Hepatocyte (in vitro differentiated cells): ENCODE data around the gene TFCP2L1. TPM values are rescaled to one million over a fixed set of nuclear protein-coding genes. Genes with fewer than 3 reads are reported as not detected.

Experiments used
- DNase-seq: peaks from one replicate; pipeline ENCODE4 v3.0.0-alpha.2; 2016; ENCODE audit warnings: low spot score
- H2AFZ ChIP-seq: fragments of 200-600 bp; sonication (generic); 2 replicates; pipeline ENCODE4 v1.6.0; 2016; ENCODE audit warnings: antibody characterized with exemption, mild to moderate bottlenecking
- H3K27ac ChIP-seq: fragments of 200-600 bp; sonication (generic); 2 replicates; pipeline ENCODE4 v1.5.1; 2016; ENCODE audit warnings: mild to moderate bottlenecking
- H3K27me3 ChIP-seq: fragments of 200-600 bp; sonication (generic); 2 replicates; pipeline ENCODE4 v1.6.1; 2016
- H3K36me3 ChIP-seq: fragments of 200-600 bp; sonication (generic); replicated peaks from 2 replicates; pipeline ENCODE4 v1.5.1; 2016; ENCODE audit warnings: low read depth; ENCODE audit not compliant: insufficient read depth
- H3K4me1 ChIP-seq: fragments of 200-600 bp; sonication (generic); 2 replicates; pipeline ENCODE4 v1.5.1; 2016; ENCODE audit warnings: mild to moderate bottlenecking, moderate library complexity; ENCODE audit not compliant: insufficient read depth
- H3K4me2 ChIP-seq: fragments of 200-600 bp; sonication (generic); 2 replicates; pipeline ENCODE4 v1.6.0; 2016
- H3K4me3 ChIP-seq: fragments of 200-600 bp; sonication (generic); 2 replicates; pipeline ENCODE4 v1.5.1; 2016; ENCODE audit warnings: mild to moderate bottlenecking
- H3K79me2 ChIP-seq: fragments of 200-600 bp; sonication (generic); 2 replicates; pipeline ENCODE4 v1.6.0; 2017; ENCODE audit warnings: mild to moderate bottlenecking
- H3K9me2 ChIP-seq: fragments of 200-600 bp; sonication (generic); replicated peaks from 2 replicates; pipeline ENCODE4 v1.6.0; 2017; ENCODE audit warnings: mild to moderate bottlenecking; ENCODE audit not compliant: insufficient read depth
- H3K9me3 ChIP-seq: fragments of 200-600 bp; sonication (generic); 2 replicates; pipeline ENCODE4 v1.5.1; 2016; ENCODE audit warnings: low read depth, mild to moderate bottlenecking
- H4K20me1 ChIP-seq: fragments of 200-600 bp; sonication (generic); 2 replicates; pipeline ENCODE4 v1.6.0; 2016; ENCODE audit warnings: mild to moderate bottlenecking; ENCODE audit not compliant: insufficient read depth, poor library complexity, severe bottlenecking
- EZH2 ChIP-seq: fragments of 200-600 bp; sonication (generic); IDR thresholded peaks from 2 replicates; pipeline ENCODE4 v1.6.1; 2016; ENCODE audit warnings: antibody characterized with exemption, mild to moderate bottlenecking, borderline replicate concordance
- EZH2phosphoT487 ChIP-seq: fragments of 200-600 bp; sonication (generic); IDR thresholded peaks from one replicate; pipeline ENCODE4 v1.6.1; 2018; ENCODE audit warnings: antibody characterized with exemption, mild to moderate bottlenecking, low read depth, moderate library complexity; ENCODE audit not compliant: unreplicated experiment, severe bottlenecking
- WGBS: methylation state at CpG from one replicate; pipeline ENCODE4 v1.1.6; 2016; ENCODE audit warnings: low lambda C conversion rate; ENCODE audit errors: missing lambda C conversion rate; 5-methylcytosine and 5-hydroxymethylcytosine counted together
- polyA plus RNA-seq: library from polyadenylated mRNA; unstranded; fragments of >200 nt; fragmentation: Nextera tagmentation; extraction: Ambion mirVana; gene quantifications from 2 replicates; pipeline ENCODE4 v1.2.1, GENCODE V29; 2016
- total RNA-seq: library from RNA; depleted of rRNA; stranded (reverse); fragments of >200 nt; gene quantifications from 2 replicates; pipeline ENCODE4 v1.2.3, GENCODE V29; 2014
- TF ChIP-seq, protein P1 (sequence below): fragments of 200-600 bp; sonication (generic); IDR thresholded peaks from 2 replicates; pipeline ENCODE4 v1.5.1; 2016; ENCODE audit warnings: antibody characterized with exemption, mild to moderate bottlenecking; ENCODE audit not compliant: poor library complexity

The TFCP2L1 gene
- total and polyA plus RNA-seq, 2 experiments from 2014 or later: 1.1 to 2.5 TPM

DNA sequence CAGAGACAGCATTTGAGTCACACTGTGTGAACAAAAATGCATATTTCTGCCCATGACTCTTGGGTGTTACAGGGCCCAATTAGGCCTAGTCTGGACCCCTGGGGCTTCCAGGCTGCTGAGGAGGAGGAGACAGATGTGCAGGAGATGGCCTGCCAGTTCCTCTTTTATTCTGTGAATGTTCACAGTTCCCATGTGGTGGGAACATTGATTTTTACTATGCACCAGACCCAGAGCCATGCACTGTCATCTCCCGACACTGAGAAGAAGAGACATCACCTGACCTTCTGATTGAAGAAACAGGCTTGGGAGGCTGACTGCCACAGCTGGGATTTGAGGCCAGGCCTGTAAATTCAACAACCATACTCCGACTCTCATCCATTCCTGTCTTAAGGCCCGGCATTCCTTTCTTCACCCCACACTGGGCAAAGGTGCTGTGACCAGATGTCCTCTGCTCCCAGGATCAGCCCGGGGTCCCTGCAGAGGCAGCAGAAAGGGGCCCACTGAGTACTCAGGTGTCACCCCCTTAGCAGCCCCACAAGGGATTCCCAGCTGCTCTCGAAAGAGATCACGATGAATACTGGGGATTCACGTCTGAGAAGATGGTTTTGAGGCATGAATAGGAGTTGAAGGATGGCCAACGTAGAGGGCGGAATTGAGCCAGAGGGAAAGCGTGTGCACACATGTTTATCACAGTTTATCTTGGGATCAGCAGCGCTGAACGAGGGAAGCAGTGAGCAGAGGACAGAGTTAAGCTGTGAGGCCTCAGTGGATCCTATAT lies 3.6 kb upstream of the TFCP2L1 start:
- Histone ChIP-seq H4K20me1 (no peaks in the 10 kb centered on the region), H2AFZ (no peak overlapping the region), H3K27me3 (peaks cover 17% of the 10 kb centered on the region), H3K9me2 (no peaks in the 10 kb centered on the region), H3K79me2 (no peaks in the 10 kb centered on the region), H3K9me3 (no peaks in the 10 kb centered on the region), H3K4me1 (peaks cover 7% of the 10 kb centered on the region), H3K4me2 (no peak overlapping the region), H3K4me3 (no peak overlapping the region), H3K36me3 (no peaks in the 10 kb centered on the region), H3K27ac (no peak overlapping the region)
- TF ChIP-seq, protein P1, sequence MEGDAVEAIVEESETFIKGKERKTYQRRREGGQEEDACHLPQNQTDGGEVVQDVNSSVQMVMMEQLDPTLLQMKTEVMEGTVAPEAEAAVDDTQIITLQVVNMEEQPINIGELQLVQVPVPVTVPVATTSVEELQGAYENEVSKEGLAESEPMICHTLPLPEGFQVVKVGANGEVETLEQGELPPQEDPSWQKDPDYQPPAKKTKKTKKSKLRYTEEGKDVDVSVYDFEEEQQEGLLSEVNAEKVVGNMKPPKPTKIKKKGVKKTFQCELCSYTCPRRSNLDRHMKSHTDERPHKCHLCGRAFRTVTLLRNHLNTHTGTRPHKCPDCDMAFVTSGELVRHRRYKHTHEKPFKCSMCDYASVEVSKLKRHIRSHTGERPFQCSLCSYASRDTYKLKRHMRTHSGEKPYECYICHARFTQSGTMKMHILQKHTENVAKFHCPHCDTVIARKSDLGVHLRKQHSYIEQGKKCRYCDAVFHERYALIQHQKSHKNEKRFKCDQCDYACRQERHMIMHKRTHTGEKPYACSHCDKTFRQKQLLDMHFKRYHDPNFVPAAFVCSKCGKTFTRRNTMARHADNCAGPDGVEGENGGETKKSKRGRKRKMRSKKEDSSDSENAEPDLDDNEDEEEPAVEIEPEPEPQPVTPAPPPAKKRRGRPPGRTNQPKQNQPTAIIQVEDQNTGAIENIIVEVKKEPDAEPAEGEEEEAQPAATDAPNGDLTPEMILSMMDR: no peak
- TF ChIP-seq EZH2 (no peak), EZH2phosphoT487 (no peak)
- DNase-seq: no peak
- 83% methylated on average over 12 of the region's 12 CpGs for WGBS

DNA sequence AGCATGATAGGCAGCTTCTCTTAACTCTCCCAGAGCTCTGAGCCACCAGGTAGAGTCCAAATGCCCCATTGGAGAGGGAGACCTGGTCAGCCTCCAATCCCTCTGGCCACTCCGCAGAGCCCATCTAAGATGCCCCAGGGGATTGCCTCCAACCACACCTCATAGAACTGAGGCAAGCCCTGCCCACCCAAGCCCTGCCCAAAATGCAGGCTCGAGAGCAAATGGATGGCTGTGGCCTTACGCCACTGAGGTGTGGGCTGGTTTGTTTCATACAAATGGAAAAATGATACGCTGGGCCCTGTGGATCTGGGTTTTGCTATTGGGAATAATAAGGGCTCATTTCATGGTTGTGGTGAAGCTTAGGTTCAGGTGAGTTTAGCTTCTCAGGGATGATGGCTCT lies 3.0 kb upstream of the TFCP2L1 start:
- no peak for DNase-seq
- Histone ChIP-seq H3K27me3 (peaks cover 21% of the 10 kb centered on the region), H3K4me3 (no peak overlapping the region), H2AFZ (no peak overlapping the region), H3K9me2 (no peaks in the 10 kb centered on the region), H3K79me2 (no peaks in the 10 kb centered on the region), H3K27ac (no peak overlapping the region), H4K20me1 (no peaks in the 10 kb centered on the region), H3K9me3 (no peaks in the 10 kb centered on the region), H3K4me2 (no peak overlapping the region), H3K4me1 (peaks cover 10% of the 10 kb centered on the region), H3K36me3 (no peaks in the 10 kb centered on the region)
- WGBS: 98% methylated on average over 4 of the region's 4 CpGs
- no peak for TF ChIP-seq EZH2
- TF ChIP-seq, protein P1: no peak
- TF ChIP-seq EZH2phosphoT487: no peak

DNA sequence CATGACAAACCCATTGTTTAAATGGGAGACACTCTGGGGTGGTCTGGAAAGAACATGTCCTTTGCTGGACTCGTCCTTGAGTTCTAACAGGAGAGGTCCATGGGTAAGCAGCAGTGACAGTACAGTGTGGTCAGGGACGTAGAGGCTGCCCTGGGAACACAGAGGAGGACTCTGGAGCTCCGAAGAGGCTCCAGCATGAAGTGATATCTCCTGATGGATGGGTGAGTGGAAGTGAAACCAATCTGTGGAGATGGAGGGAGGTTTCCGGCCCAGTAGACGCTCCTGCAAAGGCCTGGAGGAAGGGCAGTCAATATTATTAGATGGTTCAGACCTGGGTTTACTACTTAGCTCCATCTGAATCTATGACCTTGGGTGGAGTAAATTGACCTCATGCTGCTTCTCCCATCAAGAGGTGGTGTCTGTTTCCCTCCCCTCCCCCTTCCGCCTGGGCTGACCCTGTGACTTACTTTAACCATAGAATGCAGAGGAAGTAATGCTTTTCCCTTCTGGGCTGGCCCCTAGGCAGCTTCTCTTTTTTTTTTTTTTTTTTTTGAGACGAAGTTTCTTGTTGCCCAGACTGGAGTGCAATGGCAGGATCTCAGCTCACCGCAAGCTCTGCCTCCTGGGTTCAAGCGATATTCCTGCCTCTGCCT lies 2.3 kb upstream of the TFCP2L1 start:
- WGBS: 95% methylated on average over 9 of the region's 9 CpGs
- Histone ChIP-seq H2AFZ (no peak overlapping the region), H3K79me2 (no peaks in the 10 kb centered on the region), H3K4me3 (no peak overlapping the region), H4K20me1 (no peaks in the 10 kb centered on the region), H3K27me3 (peaks cover 21% of the 10 kb centered on the region), H3K9me3 (no peaks in the 10 kb centered on the region), H3K9me2 (no peaks in the 10 kb centered on the region), H3K4me2 (no peak overlapping the region), H3K4me1 (peaks cover 16% of the 10 kb centered on the region), H3K27ac (no peak overlapping the region), H3K36me3 (no peaks in the 10 kb centered on the region)
- no peak for DNase-seq
- TF ChIP-seq EZH2: no peak
- no peak for TF ChIP-seq EZH2phosphoT487

DNA sequence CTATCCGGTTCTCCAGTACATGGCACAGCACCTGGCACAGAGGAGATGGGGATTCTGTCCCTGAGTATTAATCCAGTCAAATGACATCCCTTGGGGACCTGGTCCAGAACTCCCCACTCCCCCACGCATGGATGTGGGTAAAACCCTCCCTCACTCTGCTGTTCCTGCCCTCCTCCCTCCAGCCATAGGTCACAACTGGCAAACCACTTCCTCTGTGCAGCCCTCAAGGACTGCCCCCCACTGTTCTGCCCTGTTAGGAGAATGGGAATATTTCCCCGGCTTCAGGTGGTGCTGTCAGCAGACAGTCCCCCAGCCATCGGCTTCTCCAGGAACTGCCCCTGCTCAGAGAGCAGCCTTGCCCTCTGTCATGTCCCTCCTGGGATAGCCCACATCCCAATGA lies 1.5 kb upstream of the TFCP2L1 start:
- Histone ChIP-seq H3K4me2 (no peak overlapping the region), H4K20me1 (no peaks in the 10 kb centered on the region), H3K4me1 (peaks cover 17% of the 10 kb centered on the region), H3K9me3 (no peaks in the 10 kb centered on the region), H3K4me3 (no peak overlapping the region), H3K9me2 (no peaks in the 10 kb centered on the region), H3K27ac (no peak overlapping the region), H2AFZ (no peak overlapping the region), H3K36me3 (no peaks in the 10 kb centered on the region), H3K79me2 (no peaks in the 10 kb centered on the region), H3K27me3 (peaks cover 21% of the 10 kb centered on the region)
- 82% methylated on average over 4 of the region's 4 CpGs for WGBS
- DNase-seq: no peak
- TF ChIP-seq, protein P1: no peak
- TF ChIP-seq EZH2 (no peak), EZH2phosphoT487 (no peak)
